Limb (tissue), 2 donors: ENCODE data around the gene APPL1.
A peak's percentile ranks its signal among the peaks of the same experiment; 100 is the strongest.
"Not testable (repeated sequence)": the region's sequence is repeated elsewhere in the genome, so short reads cannot be mapped to it uniquely, and the experiment has no call there.

Experiments used
- DNase-seq, 2 donors: peaks; one replicate each; pipeline ENCODE4 v3.0.0-alpha.2; 2016; ENCODE audit errors: extremely low spot score in 2 of 2

APPL1 gene

DNA sequence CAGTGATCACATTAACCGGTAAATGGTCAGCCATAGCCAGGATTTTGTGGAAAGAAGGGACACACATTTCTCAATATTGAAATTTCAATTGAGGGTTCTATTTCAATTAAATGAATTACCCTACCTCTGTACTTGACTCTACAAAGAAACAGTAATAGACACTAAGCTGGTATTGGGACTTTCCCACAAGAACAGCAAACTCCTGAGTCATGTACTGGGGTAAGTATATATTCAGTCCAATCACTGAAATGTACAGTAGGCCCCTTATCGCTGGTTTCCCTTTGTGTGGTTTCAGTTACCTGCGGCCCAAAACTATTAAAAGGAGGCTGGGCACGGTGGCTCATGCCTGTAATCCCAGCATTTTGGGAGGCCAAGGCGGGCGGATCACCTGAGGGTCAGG, 47.3 kb downstream of the APPL1 start:
- DNase-seq: no peak

GRCh38 chr3:57275393-57275792, 47.9 kb downstream of the APPL1 start:
- DNase-seq: no peak

DNA sequence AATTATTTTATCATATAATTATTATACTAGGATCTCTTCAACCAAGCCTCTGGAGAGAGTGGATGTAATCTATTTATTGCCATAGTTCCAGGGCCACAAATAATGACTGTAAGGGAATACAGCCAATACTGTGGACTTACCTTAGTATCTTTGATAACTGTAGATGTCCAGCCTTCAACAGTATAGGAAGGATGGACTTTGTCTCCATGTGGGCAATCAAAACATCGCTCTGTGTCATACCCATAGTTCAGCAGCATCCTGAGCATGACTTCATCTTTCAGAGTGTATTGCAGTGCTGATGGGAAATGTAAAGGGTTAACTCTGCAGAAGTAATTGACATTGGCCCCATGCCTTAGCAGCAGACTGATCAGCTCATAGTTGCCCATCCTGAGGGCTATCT, 50.7 kb downstream of the APPL1 start:
- no peak for DNase-seq

GRCh38 chr3:57279685-57280084, 52.2 kb downstream of the APPL1 start:
- no peak for DNase-seq

GRCh38 chr3:57281715-57282114, 54.2 kb downstream of the APPL1 start:
- DNase-seq: no peak

- no peak for DNase-seq
Observed at GRCh38 chr3:57283334-57283733, 55.8 kb downstream of the APPL1 start.

DNA sequence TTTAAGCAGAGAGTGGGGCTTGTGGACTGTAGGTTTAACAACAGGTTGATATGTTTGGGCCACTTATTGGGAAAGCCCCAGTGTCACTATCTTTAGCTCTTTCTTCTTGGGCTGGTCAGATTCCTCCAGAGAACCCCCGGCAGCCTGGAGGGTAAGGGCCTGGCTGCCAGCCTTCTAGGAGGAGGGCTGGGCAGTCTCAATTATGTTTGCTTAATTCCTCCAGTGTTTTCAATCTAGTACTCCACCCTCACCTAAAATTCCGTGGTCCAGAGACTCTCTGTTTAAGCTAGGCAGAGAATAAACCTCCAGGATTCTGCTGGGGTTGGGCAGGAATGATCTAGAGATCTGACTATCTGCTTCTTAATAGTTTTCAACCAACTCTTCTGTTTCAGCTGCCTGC, 59.7 kb downstream of the APPL1 start:
- no peak for DNase-seq

DNA sequence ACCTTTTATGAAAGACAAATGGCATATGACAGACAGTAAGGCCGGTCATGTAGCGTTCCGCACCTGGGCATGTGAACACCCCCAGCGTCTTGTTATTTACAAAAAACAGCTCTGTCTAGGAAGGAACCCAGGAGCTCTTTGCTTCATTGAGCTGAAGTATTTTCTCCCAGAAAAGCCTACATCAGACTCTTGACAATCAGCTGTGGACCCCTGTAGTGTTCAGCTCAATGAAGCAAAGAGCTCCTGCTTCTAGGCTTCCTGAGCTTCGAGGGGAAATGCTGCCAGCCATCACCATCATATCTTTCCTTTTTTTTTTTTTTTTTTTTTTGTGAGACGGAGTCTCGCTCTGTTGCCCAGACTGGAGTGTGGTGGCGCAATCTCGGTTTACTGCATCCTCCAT, 60.9 kb downstream of the APPL1 start:
- DNase-seq: no peak

GRCh38 chr3:57292159-57292896, 64.8 kb downstream of the APPL1 start, which contains the start of gene ASB14:
ASB14 (minus strand) TSS chr3:57292685; CDS start chr3:57292033, 652 bp downstream.
- DNase-seq: peak in 1 of 2 donors; percentile 8

DNA sequence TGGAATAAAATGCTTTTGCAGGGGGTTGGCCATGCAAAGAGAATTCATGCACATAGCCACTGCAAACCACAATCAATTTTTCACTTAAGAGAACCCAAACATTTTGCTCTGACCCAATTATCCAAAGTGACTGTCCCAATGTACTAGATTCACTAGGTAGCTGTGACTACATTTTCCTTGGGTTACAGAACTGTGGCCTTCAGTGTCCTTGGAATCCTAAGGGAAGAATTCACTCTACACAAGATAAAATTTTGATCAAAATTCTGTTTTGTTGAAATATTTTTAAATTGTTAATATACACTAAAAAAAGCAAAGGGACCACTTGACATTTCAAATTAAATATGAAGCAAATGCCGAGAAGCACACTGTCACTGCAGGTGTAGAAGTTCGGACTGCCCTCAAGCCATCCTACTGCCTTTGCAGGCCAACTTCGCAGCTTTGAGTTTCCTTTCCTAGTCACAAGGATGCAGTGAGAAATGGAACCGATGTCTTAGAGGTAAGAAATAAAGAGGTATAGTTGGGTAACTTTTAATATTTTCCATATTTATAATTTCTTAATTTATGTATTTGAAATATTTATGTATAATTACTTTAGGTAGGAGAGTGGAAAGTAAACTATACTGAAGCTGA, 65.5 kb downstream of the APPL1 start:
- DNase-seq: no peak

DNA sequence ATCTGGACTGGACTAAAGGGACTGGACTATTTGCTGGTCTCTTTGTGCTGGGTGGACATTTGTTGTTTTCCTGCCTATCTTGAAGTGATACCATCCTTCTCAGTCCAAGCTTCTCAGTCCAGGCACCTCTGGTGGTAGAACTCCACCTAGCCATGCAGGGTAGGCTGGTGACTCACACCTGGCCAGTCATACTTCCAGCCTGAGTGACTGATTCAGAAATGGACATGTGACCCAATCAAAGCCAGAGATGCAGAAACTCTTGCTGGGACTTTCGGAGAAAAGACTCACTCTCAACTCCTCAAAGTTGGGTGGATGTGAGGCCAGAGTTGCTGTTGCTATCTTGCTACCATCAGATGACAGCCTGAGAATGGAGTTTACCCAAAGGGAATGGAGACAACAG, 70.5 kb downstream of the APPL1 start:
- DNase-seq: no peak

DNA sequence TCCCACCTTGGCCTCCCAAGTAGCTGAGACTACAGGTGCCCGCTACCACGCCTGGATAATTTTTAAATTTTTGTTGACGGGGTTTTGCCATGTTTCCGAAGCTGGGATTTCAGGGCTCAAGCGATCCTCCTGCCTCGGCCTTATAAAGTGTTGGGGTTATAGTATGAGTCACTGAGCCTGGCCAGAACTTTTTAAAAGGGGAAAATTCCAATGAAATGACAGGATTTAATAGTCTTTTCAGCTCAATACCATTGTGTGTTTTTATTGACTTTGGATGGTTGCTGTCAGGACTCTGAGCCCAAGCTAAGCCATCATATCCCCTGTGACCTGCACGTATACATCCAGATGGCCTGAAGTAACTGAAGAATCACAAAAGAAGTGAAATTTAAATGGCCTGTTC, 76.0 kb downstream of the APPL1 start:
- DNase-seq: not testable (repeated sequence)

DNA sequence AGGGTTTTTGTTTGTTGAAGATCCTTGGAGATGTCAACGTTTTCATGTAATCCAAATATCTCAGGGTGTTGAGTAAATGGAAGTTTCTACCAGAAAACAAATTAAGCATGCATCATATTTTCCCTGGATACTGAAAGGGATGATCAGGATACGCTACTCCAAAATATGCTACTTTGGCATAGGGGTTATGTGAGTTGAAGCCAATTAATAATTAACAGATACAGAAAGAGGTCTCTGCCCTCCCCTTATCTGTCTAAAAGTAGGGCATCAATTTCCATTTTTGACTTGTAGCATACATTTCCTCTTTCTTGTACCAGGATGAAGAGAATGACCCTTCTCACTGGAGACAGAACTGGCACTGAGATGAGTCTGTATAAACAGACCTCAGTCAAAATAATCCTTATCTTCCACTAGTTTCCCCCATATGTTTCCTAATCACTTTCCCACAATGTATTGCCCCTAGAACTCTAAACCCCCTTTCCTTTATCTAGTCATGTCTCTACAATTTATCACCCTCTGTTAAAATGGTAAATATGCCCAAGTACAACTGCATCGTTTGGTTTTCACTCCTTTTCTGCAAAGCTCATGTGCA, 82.3 kb downstream of the APPL1 start:
- DNase-seq: no peak

DNA sequence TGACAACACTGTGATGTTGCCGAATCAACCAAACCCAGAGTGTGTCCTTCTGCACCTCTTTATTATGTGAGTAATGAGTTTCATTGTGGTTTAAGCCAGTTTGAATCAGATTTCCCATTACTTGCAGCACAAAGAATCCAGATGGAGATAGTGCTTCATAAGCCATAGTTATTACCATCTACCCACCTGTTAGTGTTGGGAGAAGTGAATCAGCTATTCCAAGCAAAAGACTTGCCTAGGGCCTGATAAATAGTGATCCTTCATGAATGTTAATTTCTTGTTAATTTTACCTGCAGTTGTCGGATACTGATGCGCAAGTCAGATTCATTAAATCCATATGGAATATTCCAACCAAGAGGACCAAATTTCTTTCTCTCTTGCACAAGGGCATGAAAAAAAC, 86.7 kb downstream of the APPL1 start:
- no peak for DNase-seq
